T-helper 17 cell (primary cell): Measurements from ENCODE around the gene ANKS1A. TPM values are rescaled to one million over a fixed set of nuclear protein-coding genes. Genes with fewer than 3 reads are reported as not detected.
A peak's percentile ranks its signal among the peaks of the same experiment; 100 is the strongest.
"Not testable (repeated sequence)": the region's sequence is repeated elsewhere in the genome, so short reads cannot be mapped to it uniquely, and the experiment has no call there.

Experiments used
- ATAC-seq: fragments of 150-1000 bp; cut with Tn5 transposase; 2 replicates; pipeline ENCODE4 v1.10.0; 2021; ENCODE audit warnings: mild to moderate bottlenecking, moderate library complexity
- DNase-seq, 3 donors: peaks; one replicate each; pipeline versions ENCODE4 v3.0.0 to v3.0.0-alpha.2; 2020 to 2021
- H3K9me3 ChIP-seq: one replicate; pipeline ENCODE4 v1.7.0; 2013; ENCODE audit warnings: low read length, mild to moderate bottlenecking; ENCODE audit not compliant: control insufficient read depth, poor library complexity, severe bottlenecking
- H3K27ac Mint-ChIP-seq: one replicate; pipeline ENCODE4 v1.8.0; 2022; ENCODE audit warnings: mild to moderate bottlenecking, moderate library complexity, mixed read lengths
- H3K27me3 Mint-ChIP-seq: one replicate; pipeline ENCODE4 v1.8.0; 2022; ENCODE audit warnings: mixed read lengths
- H3K36me3 Mint-ChIP-seq: one replicate; pipeline ENCODE4 v1.8.0; 2022; ENCODE audit warnings: low read depth, mixed read lengths
- H3K4me1 Mint-ChIP-seq: one replicate; pipeline ENCODE4 v1.8.0; 2022; ENCODE audit warnings: mild to moderate bottlenecking, mixed read lengths
- H3K4me3 Mint-ChIP-seq: one replicate; pipeline ENCODE4 v1.8.0; 2022; ENCODE audit warnings: mild to moderate bottlenecking, moderate library complexity, mixed read lengths
- total RNA-seq, 4 donors: library from RNA in 2 of 4; stranded (reverse) in 2 of 4; gene quantifications; one replicate each; pipeline ENCODE4 v1.2.3 and lab custom pipeline; 2022 to 2026

The ANKS1A gene
- total RNA-seq, 2 donors from 2014 or later, result 9.6 to 10.0 TPM

DNA sequence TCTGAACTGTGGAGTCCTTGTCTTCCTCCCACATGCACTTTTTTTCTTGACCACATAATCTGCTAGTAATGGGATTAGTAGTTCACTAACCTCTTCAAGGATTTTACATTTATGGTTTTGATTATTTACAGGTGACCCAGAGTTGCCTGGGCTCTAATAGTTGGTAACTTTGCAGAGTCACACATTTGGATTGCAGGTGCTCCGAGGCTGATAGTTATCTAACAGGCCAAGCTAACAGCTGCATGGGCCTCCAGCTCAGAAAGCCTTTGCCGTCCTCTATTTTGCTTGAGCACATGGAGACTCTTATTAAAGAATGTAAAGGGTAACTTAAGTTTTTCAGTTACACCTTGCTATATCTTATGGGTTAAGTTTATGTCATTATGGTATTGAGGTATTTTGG lies 95.4 kb downstream of the ANKS1A start:
- no peak overlapping the region for H3K4me3 Mint-ChIP-seq
- no peaks in the 10 kb centered on the region for H3K9me3 ChIP-seq
- ATAC-seq (no peak), DNase-seq (no peak)
- peaks cover 4% of the 10 kb centered on the region for H3K4me1 Mint-ChIP-seq
- no peaks in the 10 kb centered on the region for H3K36me3 Mint-ChIP-seq
- no peak overlapping the region for H3K27ac Mint-ChIP-seq
- no peaks in the 10 kb centered on the region for H3K27me3 Mint-ChIP-seq

DNA sequence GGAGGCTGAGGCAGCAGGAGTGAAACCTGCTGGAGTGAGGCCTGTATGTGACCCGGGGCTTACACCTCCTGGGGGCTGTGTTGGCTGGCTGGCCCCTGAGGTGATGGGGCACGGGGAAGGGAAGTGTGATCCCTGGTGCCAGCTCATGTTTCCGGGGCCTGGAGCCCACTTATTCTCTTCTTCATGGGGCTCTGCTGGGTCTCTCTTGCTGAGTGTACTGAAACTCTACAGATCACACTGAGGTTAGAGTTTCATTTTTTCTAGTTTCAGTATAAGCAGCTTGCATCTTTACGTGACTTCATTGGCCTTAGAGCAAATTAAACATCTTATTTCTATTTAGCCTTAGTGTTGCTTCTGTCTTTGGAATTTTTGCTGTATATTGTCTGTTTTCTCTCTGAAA lies 96.2 kb downstream of the ANKS1A start:
- peaks cover 4% of the 10 kb centered on the region for H3K4me1 Mint-ChIP-seq
- ATAC-seq, result no peak
- H3K27me3 Mint-ChIP-seq, result no peaks in the 10 kb centered on the region
- peak overlapping the region; percentile 2 for H3K27ac Mint-ChIP-seq
- no peak overlapping the region for H3K4me3 Mint-ChIP-seq
- no peaks in the 10 kb centered on the region for H3K36me3 Mint-ChIP-seq
- no peak for DNase-seq
- H3K9me3 ChIP-seq, result no peaks in the 10 kb centered on the region

DNA sequence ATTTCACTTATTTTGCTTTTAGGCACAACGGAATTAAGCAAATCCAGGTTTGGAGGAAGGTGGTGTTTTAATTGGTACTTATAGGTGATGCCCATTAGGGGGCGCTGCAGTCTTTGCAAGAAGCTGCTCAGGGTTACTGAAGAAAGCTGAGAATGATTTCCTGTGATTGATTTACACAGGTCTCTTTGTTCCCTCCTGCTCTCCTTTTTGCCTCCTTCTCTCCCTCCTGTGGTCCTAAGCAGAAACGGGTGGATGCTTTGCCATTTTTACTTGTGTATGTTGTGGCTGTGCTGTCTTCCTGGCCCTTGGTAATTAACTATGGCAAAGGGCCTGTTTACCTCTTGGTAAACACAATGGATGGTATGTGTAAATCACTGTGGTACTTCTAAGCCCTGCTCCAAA lies 97.8 kb downstream of the ANKS1A start:
- ATAC-seq (peak; percentile 57), DNase-seq (peak; percentile 30 to 54 (median 45))
- no peaks in the 10 kb centered on the region for H3K9me3 ChIP-seq
- Mint-ChIP-seq H3K27me3 (no peaks in the 10 kb centered on the region), H3K4me1 (peaks cover 4% of the 10 kb centered on the region), H3K27ac (no peak overlapping the region), H3K4me3 (no peak overlapping the region), H3K36me3 (peaks cover 2% of the 10 kb centered on the region)

DNA sequence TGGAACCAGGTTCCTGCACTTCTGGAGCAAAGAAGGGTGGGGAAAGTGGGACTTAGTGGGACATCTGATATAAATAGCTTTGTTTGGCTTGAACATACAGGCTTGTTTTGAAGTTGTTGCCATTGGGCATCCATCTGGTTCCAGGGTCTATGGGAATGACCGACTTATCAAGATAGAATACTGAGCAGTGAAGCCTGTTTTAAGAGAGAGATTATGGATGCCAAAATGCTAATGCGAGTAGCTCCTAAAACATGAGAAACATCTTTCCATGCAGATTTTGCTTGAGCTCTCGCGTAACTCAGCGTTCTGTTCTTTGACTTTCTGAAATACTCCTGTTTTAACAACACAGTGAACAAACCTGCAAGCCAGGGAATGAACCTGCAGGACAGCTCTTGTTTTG lies 98.5 kb downstream of the ANKS1A start:
- peaks cover 2% of the 10 kb centered on the region for H3K36me3 Mint-ChIP-seq
- H3K27me3 Mint-ChIP-seq, result no peaks in the 10 kb centered on the region
- H3K9me3 ChIP-seq, result no peaks in the 10 kb centered on the region
- no peak overlapping the region for H3K4me3 Mint-ChIP-seq
- ATAC-seq (no peak), DNase-seq (no peak)
- H3K27ac Mint-ChIP-seq, result no peak overlapping the region
- peaks cover 2% of the 10 kb centered on the region for H3K4me1 Mint-ChIP-seq

DNA sequence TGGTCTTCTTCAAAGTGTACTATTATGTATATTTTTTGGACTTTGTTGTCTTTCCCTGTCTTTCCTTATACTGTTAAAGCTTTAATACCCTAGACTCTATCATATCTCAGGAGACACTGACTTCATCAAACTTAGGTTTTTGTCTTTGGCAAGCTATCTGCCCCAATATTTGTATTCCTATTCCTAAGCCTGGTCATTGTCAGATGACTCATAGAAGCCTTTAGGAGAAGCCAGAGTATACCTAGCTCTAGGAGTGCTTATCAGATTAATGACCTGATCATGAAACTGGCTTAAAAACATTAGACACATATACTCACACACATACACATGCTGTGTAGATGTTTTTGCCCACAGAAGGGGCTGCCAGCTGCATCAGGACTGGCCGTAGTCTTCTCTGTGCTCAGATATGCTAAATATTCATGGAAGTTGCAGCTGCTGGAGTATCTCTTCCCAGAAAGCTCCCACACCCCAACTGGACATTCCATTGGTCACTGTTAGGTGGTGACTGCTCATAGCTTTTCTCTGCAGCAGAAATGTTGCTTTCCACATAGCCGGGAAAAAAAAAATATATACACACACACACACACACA lies 102.0 kb downstream of the ANKS1A start:
- no peak overlapping the region for H3K4me3 Mint-ChIP-seq
- no peak for ATAC-seq
- no peak overlapping the region for H3K27ac Mint-ChIP-seq
- H3K27me3 Mint-ChIP-seq, result no peaks in the 10 kb centered on the region
- peaks cover 2% of the 10 kb centered on the region for H3K4me1 Mint-ChIP-seq
- no peaks in the 10 kb centered on the region for H3K9me3 ChIP-seq
- peaks cover 7% of the 10 kb centered on the region for H3K36me3 Mint-ChIP-seq
- no peak for DNase-seq

DNA sequence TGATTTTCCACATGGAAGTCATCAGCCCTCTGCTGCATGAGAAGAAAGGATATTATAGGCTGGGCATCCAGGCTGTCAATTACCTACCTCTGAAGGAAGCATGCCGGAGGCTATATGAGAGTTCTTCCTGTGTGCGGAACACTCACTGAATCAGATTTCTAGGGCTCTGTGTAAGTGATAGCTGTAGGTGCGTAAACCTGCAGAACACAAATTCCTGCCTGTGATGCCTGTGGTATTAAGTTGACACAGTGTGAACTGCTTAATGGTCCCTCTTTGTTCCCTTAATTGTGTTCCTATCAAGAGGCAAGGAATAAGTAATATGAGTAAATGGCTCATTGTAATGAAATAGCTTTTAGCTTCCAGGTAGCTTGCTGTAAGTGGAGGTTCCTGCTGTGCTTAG lies 103.3 kb downstream of the ANKS1A start:
- no peak overlapping the region for H3K27ac Mint-ChIP-seq
- H3K9me3 ChIP-seq, result no peaks in the 10 kb centered on the region
- no peaks in the 10 kb centered on the region for H3K27me3 Mint-ChIP-seq
- no peaks in the 10 kb centered on the region for H3K4me1 Mint-ChIP-seq
- no peak overlapping the region for H3K4me3 Mint-ChIP-seq
- DNase-seq (no peak), ATAC-seq (no peak)
- peaks cover 7% of the 10 kb centered on the region for H3K36me3 Mint-ChIP-seq

DNA sequence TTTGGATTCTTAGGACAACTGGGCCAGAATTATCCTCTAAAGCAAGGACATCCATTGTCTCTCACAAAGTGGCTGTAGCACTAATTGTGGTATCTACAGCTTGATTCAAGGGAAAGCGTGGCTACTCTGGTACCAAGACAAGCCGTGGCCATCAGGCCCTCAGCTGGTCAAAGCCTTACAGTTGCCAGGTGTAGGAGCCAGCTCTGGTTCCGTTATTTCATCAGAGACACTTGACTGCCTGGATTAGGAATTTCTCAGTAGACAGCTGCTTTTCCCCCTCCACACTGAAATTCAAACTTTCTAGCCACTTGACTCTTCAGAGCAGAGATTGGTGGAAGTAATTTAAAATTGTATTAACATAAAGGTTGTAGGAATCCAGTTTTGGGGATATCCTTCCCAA lies 104.2 kb downstream of the ANKS1A start:
- ATAC-seq (no peak), DNase-seq (no peak)
- Mint-ChIP-seq H3K27ac (no peak overlapping the region), H3K36me3 (peaks cover 7% of the 10 kb centered on the region), H3K4me3 (no peak overlapping the region), H3K27me3 (no peaks in the 10 kb centered on the region), H3K4me1 (no peaks in the 10 kb centered on the region)
- H3K9me3 ChIP-seq, result no peaks in the 10 kb centered on the region

DNA sequence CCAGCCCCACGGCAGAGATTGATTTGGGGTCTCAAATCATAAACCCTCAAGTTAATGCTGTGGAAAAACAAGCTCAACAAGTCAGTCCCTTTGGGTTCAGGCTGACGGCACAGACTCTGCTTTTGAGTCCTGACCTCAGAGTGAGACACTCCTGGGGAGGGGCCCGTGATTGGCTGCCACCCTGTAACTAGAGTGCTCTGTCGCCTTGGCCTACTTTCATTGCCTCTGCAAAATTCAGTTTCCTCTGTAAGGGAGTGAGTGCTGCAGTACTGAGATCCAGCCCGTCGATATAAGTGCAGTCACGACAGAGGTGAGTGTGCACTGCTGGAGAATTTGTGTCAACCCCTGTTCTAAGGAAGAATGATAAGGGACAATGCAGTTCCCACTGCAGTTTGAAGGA lies 105.6 kb downstream of the ANKS1A start:
- no peaks in the 10 kb centered on the region for H3K27me3 Mint-ChIP-seq
- DNase-seq, result no peak
- ATAC-seq, result peak; percentile 61
- H3K4me1 Mint-ChIP-seq, result peaks cover 2% of the 10 kb centered on the region
- no peak overlapping the region for H3K4me3 Mint-ChIP-seq
- H3K27ac Mint-ChIP-seq, result no peak overlapping the region
- peaks cover 9% of the 10 kb centered on the region for H3K36me3 Mint-ChIP-seq
- no peaks in the 10 kb centered on the region for H3K9me3 ChIP-seq

DNA sequence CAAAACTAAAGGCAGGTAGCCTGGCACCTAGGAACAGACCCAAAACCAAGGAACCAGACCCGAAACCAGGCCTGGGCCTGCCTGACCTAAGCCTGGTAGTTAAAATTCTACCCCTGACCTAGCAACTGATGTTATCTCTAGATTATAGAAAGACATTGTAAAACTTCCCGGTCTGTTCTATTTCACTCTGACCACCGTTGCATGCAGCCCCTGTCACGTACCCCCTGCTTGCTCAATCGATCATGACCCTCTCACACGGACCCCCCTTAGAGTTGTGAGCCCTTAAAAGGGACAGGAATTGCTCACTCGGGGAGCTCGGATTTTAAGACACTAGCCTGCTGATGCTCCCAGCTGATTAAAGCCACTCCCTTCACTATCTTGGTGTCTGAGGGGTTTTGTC lies 109.4 kb downstream of the ANKS1A start:
- not testable (repeated sequence) for H3K27ac Mint-ChIP-seq, H3K9me3 ChIP-seq, H3K4me3 Mint-ChIP-seq, H3K4me1 Mint-ChIP-seq, H3K36me3 Mint-ChIP-seq, ATAC-seq, H3K27me3 Mint-ChIP-seq, DNase-seq

DNA sequence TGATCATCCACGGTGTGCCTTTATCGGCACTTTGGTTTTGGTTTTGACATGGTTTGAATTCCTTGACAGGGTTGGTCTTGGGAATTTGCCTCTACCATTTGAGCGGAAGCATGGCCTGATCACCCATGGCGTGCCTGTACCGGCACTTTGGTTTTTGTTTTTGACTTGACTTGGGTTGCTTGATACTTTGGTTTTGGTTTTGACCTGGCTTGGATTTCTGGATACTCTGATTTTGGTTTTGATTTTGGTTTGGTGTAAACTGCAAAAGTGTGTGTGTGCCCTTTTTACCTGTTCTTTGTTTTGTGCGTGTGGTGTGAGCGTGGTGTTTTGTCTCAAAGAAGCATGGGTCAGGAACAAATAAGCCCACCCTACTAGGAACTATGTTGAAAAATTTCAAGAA lies 110.1 kb downstream of the ANKS1A start:
- H3K4me3 Mint-ChIP-seq, H3K4me1 Mint-ChIP-seq, DNase-seq, H3K9me3 ChIP-seq, H3K27me3 Mint-ChIP-seq, H3K36me3 Mint-ChIP-seq, ATAC-seq: not testable (repeated sequence)
- H3K27ac Mint-ChIP-seq, result peak overlapping the region; percentile 90

DNA sequence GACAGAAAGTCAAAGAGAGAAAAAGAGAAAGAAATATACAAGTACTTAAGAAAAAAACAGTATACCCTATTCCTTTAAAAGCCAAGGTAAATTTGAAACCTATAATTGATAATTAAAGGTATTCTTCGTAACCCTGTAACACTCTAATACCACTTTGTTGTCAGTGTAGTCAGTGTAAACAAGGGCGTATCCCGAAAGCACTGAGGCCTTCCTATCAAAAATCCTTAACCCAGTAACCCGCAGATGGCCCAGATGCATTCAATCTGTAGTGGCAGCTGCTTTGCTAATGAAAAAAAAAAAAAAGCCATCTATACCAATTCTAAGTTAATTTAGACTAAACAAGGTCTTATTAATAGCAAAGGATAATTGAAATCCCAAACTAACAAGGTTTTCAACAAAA lies 110.9 kb downstream of the ANKS1A start:
- DNase-seq, H3K4me1 Mint-ChIP-seq, ATAC-seq, H3K4me3 Mint-ChIP-seq, H3K9me3 ChIP-seq, H3K27me3 Mint-ChIP-seq, H3K36me3 Mint-ChIP-seq: not testable (repeated sequence)
- peak overlapping the region; percentile 90 for H3K27ac Mint-ChIP-seq

DNA sequence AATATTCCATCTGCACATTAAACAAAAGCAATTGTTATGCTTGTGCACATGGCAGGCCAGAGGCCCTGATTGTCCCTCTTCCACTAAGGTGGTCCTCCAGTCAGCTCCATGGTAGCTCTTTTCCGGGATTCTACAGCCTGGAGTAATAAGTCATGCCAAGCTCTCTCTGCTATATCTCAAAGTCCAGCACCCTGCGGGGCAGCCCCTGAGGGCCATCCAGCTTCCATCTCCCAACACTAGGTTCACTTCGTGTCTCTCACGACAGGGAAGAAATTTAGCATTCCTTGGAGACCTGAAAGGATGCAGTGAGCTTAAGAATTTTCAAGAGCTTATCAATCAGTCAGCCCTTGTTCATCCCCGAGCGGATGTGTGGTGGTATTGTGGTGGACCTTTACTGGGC lies 112.3 kb downstream of the ANKS1A start:
- H3K27ac Mint-ChIP-seq, H3K4me3 Mint-ChIP-seq, H3K36me3 Mint-ChIP-seq, H3K9me3 ChIP-seq, ATAC-seq, H3K27me3 Mint-ChIP-seq, DNase-seq, H3K4me1 Mint-ChIP-seq: not testable (repeated sequence)

DNA sequence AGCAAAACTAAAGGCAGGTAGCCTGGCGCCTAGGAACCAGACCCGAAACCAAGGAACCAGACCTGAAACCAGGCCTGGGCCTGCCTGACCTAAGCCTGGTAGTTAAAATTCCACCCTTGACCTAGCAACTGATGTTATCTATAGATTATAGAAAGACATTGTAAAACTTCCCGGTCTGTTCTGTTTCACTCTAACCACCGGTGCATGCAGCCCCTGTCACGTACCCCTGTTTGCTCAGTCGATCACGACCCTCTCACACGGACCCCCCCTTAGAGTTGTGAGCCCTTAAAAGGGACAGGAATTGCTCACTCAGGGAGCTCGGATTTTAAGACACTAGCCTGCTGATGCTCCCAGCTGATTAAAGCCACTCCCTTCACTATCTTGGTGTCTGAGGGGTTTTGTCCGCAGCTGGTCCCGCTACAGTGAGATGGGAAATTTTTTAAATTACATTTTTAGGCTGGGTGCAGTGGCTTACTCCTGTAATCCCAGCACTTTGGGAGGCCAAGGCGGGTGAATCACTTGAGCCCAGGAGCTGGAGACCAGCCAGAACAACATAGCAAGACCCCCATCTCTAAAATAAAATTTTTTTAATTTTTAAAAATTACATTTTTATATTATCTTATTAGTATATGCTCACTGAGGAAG lies 115.0 kb downstream of the ANKS1A start:
- not testable (repeated sequence) for H3K4me3 Mint-ChIP-seq, H3K27ac Mint-ChIP-seq, ATAC-seq, H3K4me1 Mint-ChIP-seq, H3K9me3 ChIP-seq, H3K27me3 Mint-ChIP-seq, H3K36me3 Mint-ChIP-seq, DNase-seq

DNA sequence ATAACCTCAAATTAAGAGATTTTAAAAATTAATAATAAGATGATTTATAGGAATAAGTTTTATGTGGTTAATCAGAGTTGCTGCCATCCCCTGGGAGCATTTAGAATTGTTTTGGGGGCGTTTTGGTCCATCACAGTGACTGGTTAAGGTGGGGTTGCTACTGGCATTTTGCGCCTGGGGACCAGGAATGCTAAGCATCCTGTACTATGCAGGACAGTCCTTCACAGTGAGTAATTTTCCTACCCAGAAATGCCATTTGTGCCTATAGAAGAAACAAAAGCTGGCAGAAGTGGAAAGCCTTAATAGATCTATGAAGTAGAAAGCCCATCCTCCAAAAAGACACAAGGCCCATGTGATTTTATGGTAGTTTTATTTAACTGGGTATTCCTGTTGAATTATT lies 118.0 kb downstream of the ANKS1A start:
- no peak overlapping the region for H3K4me3 Mint-ChIP-seq
- no peaks in the 10 kb centered on the region for H3K27me3 Mint-ChIP-seq

More for the DNA sequence above, 118.0 kb downstream of the ANKS1A start:
- Mint-ChIP-seq H3K4me1 (peaks cover 5% of the 10 kb centered on the region), H3K36me3 (peaks cover 6% of the 10 kb centered on the region), H3K27ac (no peak overlapping the region)
- DNase-seq (no peak), ATAC-seq (no peak)
- H3K9me3 ChIP-seq, result no peaks in the 10 kb centered on the region
